Hematopoietic multipotent progenitor cell treated with erythropoietin and hydrocortisone succinate and interleukin-3 and kit ligand, for 8 days (in vitro differentiated cells): Measurements from ENCODE around the gene VMP1.
"Not testable (repeated sequence)": the region's sequence is repeated elsewhere in the genome, so short reads cannot be mapped to it uniquely, and the experiment has no call there.

ENCODE experiments used
- DNase-seq: peaks from one replicate; pipeline ENCODE4 v3.0.0-alpha.2; 2015

The VMP1 gene

GRCh38 chr17:59842901-59843652 lies 135.6 kb downstream of the VMP1 start:
- DNase-seq: peak; percentile 59

GRCh38 chr17:59844884-59845594 lies 137.6 kb downstream of the VMP1 start:
- peak; percentile 8 for DNase-seq

GRCh38 chr17:59845595-59846393 lies 138.3 kb downstream of the VMP1 start:
- DNase-seq: peak; percentile 44

DNA sequence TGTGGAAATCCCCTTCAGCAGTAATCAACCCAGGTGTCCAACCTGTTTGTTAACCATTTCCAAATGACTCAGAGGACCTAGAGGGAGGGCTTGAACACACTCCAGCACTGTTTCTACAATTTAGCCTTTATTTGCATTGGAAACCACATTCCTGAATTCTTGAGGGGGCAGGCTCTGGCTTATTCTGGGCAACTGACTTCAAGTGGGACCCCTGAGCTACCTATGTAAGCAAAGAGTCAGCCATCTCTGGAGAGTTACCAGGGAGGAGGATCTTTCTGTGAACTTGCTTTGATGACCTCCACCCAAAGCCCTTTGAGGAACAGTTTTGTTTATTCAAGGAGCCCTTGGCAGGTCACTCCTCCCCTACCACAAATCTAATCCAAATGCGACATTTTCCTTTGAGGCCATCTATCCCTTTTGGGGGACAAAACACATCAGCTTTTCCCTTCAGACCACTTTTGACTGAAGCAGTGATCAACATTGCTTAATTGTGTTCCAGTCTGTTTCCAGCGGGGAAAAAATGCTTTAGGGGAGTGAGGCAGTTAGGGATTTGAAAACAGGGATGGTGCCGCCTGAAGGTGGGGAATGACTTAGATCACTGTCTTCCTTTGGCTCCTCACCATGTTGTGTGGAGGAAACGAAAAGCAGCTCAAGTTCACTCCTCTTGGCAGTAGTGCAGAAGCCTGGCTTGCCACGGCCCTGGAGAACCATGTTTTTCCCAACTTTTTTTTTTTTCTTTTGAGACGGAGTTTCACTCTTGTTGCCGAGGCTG lies 139.1 kb downstream of the VMP1 start:
- no peak for DNase-seq

DNA sequence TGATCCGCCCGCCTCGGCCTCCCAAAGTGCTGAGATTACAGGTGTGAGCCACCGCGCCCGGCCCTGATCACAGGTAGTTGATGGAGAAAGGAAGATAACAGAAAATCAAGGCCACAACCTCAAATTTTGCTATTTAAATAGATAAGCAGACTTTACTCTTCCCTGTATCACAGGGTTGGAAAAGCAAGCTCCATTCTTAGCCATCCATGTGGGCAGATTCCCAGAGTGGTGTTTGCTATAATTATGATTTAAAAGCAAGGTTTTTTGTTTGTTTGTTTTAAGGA lies 140.9 kb downstream of the VMP1 start:
- DNase-seq: no peak

DNA sequence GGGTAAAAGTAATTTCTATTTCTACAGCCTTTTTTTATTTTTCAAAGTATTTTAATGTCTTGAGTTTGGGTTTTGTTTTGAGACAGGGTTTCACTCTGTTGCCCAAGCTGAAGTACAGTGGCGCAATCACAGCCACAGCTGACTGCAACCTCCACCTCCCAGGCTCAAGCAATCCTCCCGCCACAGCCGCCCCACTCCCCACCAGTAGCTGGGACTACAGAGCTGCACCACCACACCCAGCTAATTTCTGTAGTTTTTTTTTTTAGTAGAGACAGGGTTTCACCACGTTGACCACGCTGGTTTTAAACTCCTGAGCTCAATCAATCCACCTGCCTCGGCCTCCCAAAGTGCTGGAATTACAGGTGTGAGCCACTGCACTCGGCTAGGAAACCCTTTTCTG lies 141.3 kb downstream of the VMP1 start:
- DNase-seq: peak; percentile 20

DNA sequence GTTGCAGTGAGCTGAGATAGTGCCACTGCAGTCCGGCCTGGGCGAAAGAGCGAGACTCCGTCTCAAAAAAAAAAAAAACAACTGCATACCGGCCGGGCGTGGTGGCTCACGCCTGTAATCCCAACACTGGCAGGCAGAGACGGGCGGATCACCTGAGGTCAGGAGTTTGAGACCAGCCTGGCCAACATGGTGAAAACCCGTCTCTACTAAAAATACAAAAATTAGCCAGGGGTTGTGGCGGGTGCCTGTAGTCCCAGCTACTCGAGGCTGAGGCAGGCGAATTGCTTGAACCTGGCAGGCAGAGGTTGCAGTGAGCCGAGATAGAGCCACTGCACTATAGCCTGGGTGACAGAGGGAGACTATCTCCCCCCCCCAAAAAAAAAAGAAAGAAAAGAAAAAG lies 142.9 kb downstream of the VMP1 start:
- DNase-seq: not testable (repeated sequence)

GRCh38 chr17:59851439-59852375 lies 144.3 kb downstream of the VMP1 start:
- no peak for DNase-seq

- DNase-seq: not testable (repeated sequence)
Observed at GRCh38 chr17:59852847-59853167, 145.4 kb downstream of the VMP1 start.

- peak; percentile 50 for DNase-seq
Observed at GRCh38 chr17:59853168-59853918, 145.9 kb downstream of the VMP1 start.

- not testable (repeated sequence) for DNase-seq
Observed at GRCh38 chr17:59853919-59854729, 146.7 kb downstream of the VMP1 start.

- DNase-seq: no peak
Observed at GRCh38 chr17:59856859-59857794, 149.7 kb downstream of the VMP1 start.

- DNase-seq: no peak
Observed at GRCh38 chr17:59858167-59858816, 150.8 kb downstream of the VMP1 start.

- DNase-seq: no peak
Observed at GRCh38 chr17:59858932-59859331, 151.5 kb downstream of the VMP1 start.

DNA sequence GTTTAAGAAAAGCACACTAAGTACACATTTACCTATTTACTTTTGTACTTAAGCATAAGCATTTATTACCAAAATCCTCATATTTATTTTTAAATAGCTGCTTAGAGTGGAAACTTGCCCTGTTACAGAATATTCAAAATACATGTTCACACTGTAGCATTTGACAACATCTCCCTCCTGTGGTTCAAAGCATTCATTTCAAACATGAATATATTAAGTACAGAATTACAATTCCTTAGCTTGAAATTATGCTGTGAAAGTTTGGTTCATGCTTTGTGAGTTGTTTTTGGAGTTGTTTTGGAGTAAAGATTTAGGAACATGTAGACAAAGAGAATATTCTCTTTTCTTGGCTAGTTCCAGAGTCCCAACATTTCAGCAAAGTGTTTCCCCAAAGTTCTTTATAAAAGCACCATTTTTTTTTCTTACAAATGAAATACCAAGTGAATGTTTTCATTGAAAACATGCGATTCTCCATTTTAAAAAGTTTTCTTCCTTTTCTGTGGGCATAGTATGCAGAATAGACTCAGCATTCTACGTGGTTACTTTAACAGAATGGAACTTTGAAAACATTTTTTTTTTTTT lies 152.1 kb downstream of the VMP1 start:
- peak; percentile 80 for DNase-seq

DNA sequence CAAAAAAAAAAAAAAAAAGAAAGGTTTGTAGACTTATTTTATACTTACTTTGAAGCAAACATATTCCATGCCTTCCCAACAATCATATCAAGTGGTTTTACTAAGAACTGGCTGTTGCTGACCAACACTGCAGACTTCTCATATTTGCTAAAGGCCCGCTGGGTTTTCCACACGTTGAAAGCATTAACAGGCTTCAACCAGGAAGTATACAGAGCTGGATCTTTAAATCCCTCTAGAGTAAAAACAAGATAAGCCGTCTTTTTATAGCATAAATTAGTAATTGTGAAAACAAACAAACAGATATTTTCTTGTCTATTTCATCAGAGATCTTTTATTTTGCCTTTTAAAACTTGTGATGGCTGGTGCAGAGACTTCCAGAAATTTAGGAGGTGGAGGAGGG lies 156.2 kb downstream of the VMP1 start:
- DNase-seq: no peak

GRCh38 chr17:59869941-59870218 lies 162.4 kb downstream of the VMP1 start:
- no peak for DNase-seq

DNA sequence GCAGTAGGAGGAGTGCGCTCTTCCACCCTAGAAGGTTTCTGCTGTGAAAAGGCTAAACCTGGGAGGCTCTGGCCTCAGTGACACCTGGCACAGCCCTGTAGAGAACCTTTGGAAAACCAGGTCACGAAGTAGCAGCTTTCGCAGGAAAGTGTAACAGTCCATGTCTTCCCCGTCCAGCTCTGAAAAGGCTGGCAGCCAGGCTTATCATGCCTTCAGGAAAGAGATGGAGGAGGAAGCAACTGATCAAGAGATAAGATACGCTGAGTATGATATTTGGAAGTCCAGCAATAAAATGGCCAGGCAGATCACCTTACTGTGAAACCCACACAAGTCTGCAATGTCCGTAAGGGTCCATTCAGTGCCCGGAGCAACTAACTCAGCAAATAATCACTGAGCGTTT lies 163.0 kb downstream of the VMP1 start:
- no peak for DNase-seq

DNA sequence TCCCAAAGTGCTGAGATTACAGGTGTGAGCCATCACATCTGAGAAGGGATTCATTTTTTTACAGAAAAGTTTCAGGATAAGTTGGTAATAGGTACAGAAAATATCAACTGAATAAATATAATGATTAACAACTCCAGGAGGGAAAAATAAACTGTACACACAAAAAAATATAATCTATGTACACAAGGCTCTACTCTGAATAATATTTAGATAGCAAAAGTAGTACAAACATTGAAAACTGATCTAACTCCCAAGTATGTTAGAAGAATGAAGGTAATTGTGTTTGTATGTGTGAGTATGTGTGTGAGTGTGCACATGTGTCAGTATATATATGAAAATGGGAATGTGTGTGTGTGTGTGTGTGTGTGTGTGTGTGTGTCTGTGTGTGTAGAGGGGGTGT lies 164.9 kb downstream of the VMP1 start:
- no peak for DNase-seq
